GM06990 (cell line): ENCODE results near the gene HAVCR2.
A peak's percentile ranks its signal among the peaks of the same experiment; 100 is the strongest.

Experiments used
- DNase-seq: peaks from one replicate; pipeline ENCODE4 v3.0.0-alpha.2; 2011; ENCODE audit not compliant: insufficient read length; ENCODE audit errors: extremely low read depth
- H3K27me3 ChIP-seq: replicated peaks from 2 replicates; pipeline ENCODE4 v1.6.0; 2011; ENCODE audit warnings: low read length; ENCODE audit not compliant: control insufficient read depth, insufficient read depth
- H3K36me3 ChIP-seq: 2 replicates; pipeline ENCODE4 v1.5.1; 2011; ENCODE audit warnings: low read length; ENCODE audit not compliant: control insufficient read depth, insufficient read depth
- H3K4me3 ChIP-seq: replicated peaks from 2 replicates; pipeline ENCODE4 v1.5.1; 2011; ENCODE audit warnings: low read depth, mild to moderate bottlenecking, control low read depth, low read length
- CTCF ChIP-seq: IDR thresholded peaks from 2 replicates; pipeline ENCODE4 v1.5.1; 2011; ENCODE audit warnings: low read length, control low read depth, mild to moderate bottlenecking, inconsistent platforms; ENCODE audit not compliant: insufficient read depth, poor library complexity, severe bottlenecking

HAVCR2 gene

GRCh38 chr5:157109744-157110143, 900 bp upstream of the HAVCR2 start:
- Histone ChIP-seq H3K27me3 (no peaks in the 10 kb centered on the region), H3K36me3 (no peaks in the 10 kb centered on the region), H3K4me3 (no peak overlapping the region)
- peak; percentile 39 for DNase-seq
- TF ChIP-seq CTCF = no peak

GRCh38 chr5:157107508-157107907, 1.3 kb downstream of the HAVCR2 start:
- Histone ChIP-seq H3K4me3 (no peak overlapping the region), H3K36me3 (no peaks in the 10 kb centered on the region), H3K27me3 (no peaks in the 10 kb centered on the region)
- TF ChIP-seq CTCF = no peak
- no peak for DNase-seq

- DNase-seq = no peak
- TF ChIP-seq CTCF = no peak
- H3K27me3 ChIP-seq = no peaks in the 10 kb centered on the region
- no peaks in the 10 kb centered on the region for H3K36me3 ChIP-seq
- H3K4me3 ChIP-seq = no peak overlapping the region
These were observed 2.0 kb downstream of the HAVCR2 start for GRCh38 chr5:157106630-157107461.

- no peak for DNase-seq
- no peak for TF ChIP-seq CTCF
These were observed 8.6 kb downstream of the HAVCR2 start for GRCh38 chr5:157100140-157100679.

GRCh38 chr5:157088342-157088990, 20.4 kb downstream of the HAVCR2 start:
- no peaks in the 10 kb centered on the region for H3K27me3 ChIP-seq
- no peaks in the 10 kb centered on the region for H3K36me3 ChIP-seq
- DNase-seq = no peak
- no peak for TF ChIP-seq CTCF
- no peak overlapping the region for H3K4me3 ChIP-seq

More at GRCh38 chr5:157100140-157100679, 8.6 kb downstream of the HAVCR2 start:
- no peaks in the 10 kb centered on the region for H3K27me3 ChIP-seq
- H3K36me3 ChIP-seq = no peaks in the 10 kb centered on the region
- H3K4me3 ChIP-seq = no peak overlapping the region
